Endothelial cell of umbilical vein (primary cell): ENCODE data around the gene STX16. TPM values are rescaled to one million over a fixed set of nuclear protein-coding genes. Genes with fewer than 3 reads are reported as not detected.

Source experiments
- BruUV-seq: library from RNA; stranded (reverse); fragments of 400-500 nt; replicated peaks from 2 replicates; lab custom pipeline; 2021; lab: Mats Ljungman, UMichigan
- CTCF ChIA-PET: fragments of 300-600, 350-600 bp; sonication (Branson Sonifier 250); formaldehyde crosslinking; loops from one replicate; lab custom pipeline; 2021; ENCODE audit warnings: antibody characterized with exemption, inconsistent platforms; lab: Charles Lee
- POLR2A ChIA-PET: fragments of 300-600, 350-600 bp; sonication (Branson Sonifier 250); formaldehyde crosslinking; loops from one replicate; lab custom pipeline; 2021; ENCODE audit warnings: antibody characterized with exemption, inconsistent platforms; lab: Charles Lee
- DNase-seq: peaks from one replicate; pipeline ENCODE4 v3.0.0-alpha.2; 2011; ENCODE audit warnings: low read depth, low spot score
- FAIRE-seq: peaks from 2 replicates; lab custom pipeline; 2011; peaks lifted over from hg19 to GRCh38; lab: Jason Lieb, UNC
- H2AFZ ChIP-seq: 2 replicates; pipeline ENCODE4 v1.6.0; 2012; ENCODE audit warnings: low read depth, low read length, control low read depth, inconsistent platforms
- H3K27ac ChIP-seq: 2 replicates; pipeline ENCODE4 v1.5.1; 2011; ENCODE audit warnings: low read depth, mild to moderate bottlenecking, control low read depth, low read length, moderate library complexity; ENCODE audit not compliant: insufficient read depth
- H3K27me3 ChIP-seq, 2 experiments: 2 replicates each; pipeline versions ENCODE4 v1.6.0 to v1.6.1; 2011; ENCODE audit warnings: low read length in 2 of 2, mixed read lengths in 1 of 2; ENCODE audit not compliant: control insufficient read depth in 2 of 2, insufficient read depth in 2 of 2
- H3K36me3 ChIP-seq, 2 experiments: 2 replicates in 1 of 2; 3 replicates in 1 of 2; pipeline ENCODE4 v1.5.1; 2011; ENCODE audit warnings: low read length in 2 of 2, mild to moderate bottlenecking in 1 of 2, moderate library complexity in 1 of 2; ENCODE audit not compliant: control insufficient read depth in 2 of 2, insufficient read depth in 2 of 2; ENCODE audit errors: extremely low read depth in 1 of 2
- H3K4me1 ChIP-seq: 3 replicates; pipeline ENCODE4 v1.5.1; 2011; ENCODE audit warnings: mild to moderate bottlenecking, low read length; ENCODE audit not compliant: control insufficient read depth, insufficient read depth; ENCODE audit errors: extremely low read depth
- H3K4me2 ChIP-seq: 2 replicates; pipeline ENCODE4 v1.6.1; 2011; ENCODE audit warnings: low read length, control low read depth, mixed read lengths; ENCODE audit not compliant: insufficient read depth
- H3K4me3 ChIP-seq, 3 experiments: fragments of 200-600 bp in 1 of 3; sonication (generic), shearing (Covaris generic) in 1 of 3; replicated peaks in 1 of 3; 2 replicates each; pipeline ENCODE4 v1.5.1; 2011 to 2016; ENCODE audit warnings: control low read depth in 3 of 3, low read length in 3 of 3, mild to moderate bottlenecking in 2 of 3, inconsistent platforms in 1 of 3, low read depth in 1 of 3, moderate library complexity in 1 of 3; ENCODE audit not compliant: insufficient read depth in 1 of 3
- H3K79me2 ChIP-seq: 2 replicates; pipeline ENCODE4 v1.6.0; 2012; ENCODE audit warnings: low read length, inconsistent platforms; ENCODE audit not compliant: control insufficient read depth, insufficient read depth
- H3K9ac ChIP-seq: replicated peaks from 2 replicates; pipeline ENCODE3; 2011; ENCODE audit warnings: low read length, control low read depth; ENCODE audit not compliant: insufficient read depth; ENCODE audit errors: extremely low read depth
- H3K9me1 ChIP-seq: replicated peaks from 3 replicates; pipeline ENCODE4 v1.6.0; 2011; ENCODE audit warnings: mild to moderate bottlenecking, low read length; ENCODE audit not compliant: control insufficient read depth, insufficient read depth; ENCODE audit errors: extremely low read depth
- H3K9me3 ChIP-seq: replicated peaks from 2 replicates; pipeline ENCODE4 v1.5.1; 2012; ENCODE audit warnings: low read length, inconsistent platforms; ENCODE audit not compliant: control insufficient read depth, insufficient read depth
- H4K20me1 ChIP-seq: replicated peaks from 2 replicates; pipeline ENCODE3; 2011; ENCODE audit warnings: mild to moderate bottlenecking, low read length; ENCODE audit not compliant: control insufficient read depth, insufficient read depth; ENCODE audit errors: extremely low read depth
- EZH2 ChIP-seq: IDR thresholded peaks from 2 replicates; pipeline ENCODE4 v1.6.1; 2012; ENCODE audit warnings: borderline replicate concordance, low read depth, mild to moderate bottlenecking, moderate library complexity, low read length, inconsistent platforms; ENCODE audit not compliant: severe bottlenecking
- FOS ChIP-seq: IDR thresholded peaks from 2 replicates; pipeline ENCODE4 v1.6.1; 2011; ENCODE audit warnings: mild to moderate bottlenecking, low read length, moderate library complexity, borderline replicate concordance; ENCODE audit not compliant: insufficient read depth
- GATA2 ChIP-seq: IDR thresholded peaks from 2 replicates; pipeline ENCODE4 v1.7.0; 2011; ENCODE audit warnings: low read depth, mild to moderate bottlenecking, moderate library complexity, mixed read lengths, low read length; ENCODE audit not compliant: insufficient read length, insufficient read depth
- JUN ChIP-seq: IDR thresholded peaks from 2 replicates; pipeline ENCODE4 v1.6.1; 2011; ENCODE audit warnings: borderline replicate concordance, low read depth; ENCODE audit not compliant: insufficient read length, insufficient read depth
- MYC ChIP-seq: IDR thresholded peaks from one replicate; pipeline ENCODE4 v1.6.1; 2011; ENCODE audit warnings: mild to moderate bottlenecking, low read depth, low read length
- POLR2A ChIP-seq: IDR thresholded peaks from 2 replicates; pipeline ENCODE4 v1.6.1; 2012; ENCODE audit warnings: low read depth, mild to moderate bottlenecking, control low read depth, low read length
- POLR2AphosphoS5 ChIP-seq: IDR thresholded peaks from 2 replicates; pipeline ENCODE4 v1.6.1; 2012; ENCODE audit warnings: low read depth, mild to moderate bottlenecking, control low read depth, low read length, moderate library complexity; ENCODE audit not compliant: insufficient read depth
- dilution Hi-C: fragments of 300-500 bp; cut with MboI; formaldehyde crosslinking; loops from one replicate; pipeline ENCODE4 v1.15.0; 2019; ENCODE audit warnings: low sequenced_read_pairs; ENCODE audit not compliant: extremely low pct_ligation_motif_present
- intact Hi-C: fragments of 100-400 bp; cut with micrococcal nuclease; formaldehyde crosslinking; loops from one replicate; pipeline ENCODE4 v1.10.0; 2022
- polyA plus RNA-seq, 4 experiments: library from polyadenylated mRNA; depleted of rRNA in 3 of 4; stranded (reverse) in 3 of 4; unstranded in 1 of 4; fragments of >200 nt; gene quantifications; 2 replicates each; pipeline versions ENCODE4 v1.2.1 to v1.2.3, GENCODE V29; 2011 to 2012; ENCODE audit warnings: missing spikeins in 1 of 4
- total RNA-seq: library from RNA; stranded (reverse); gene quantifications from 2 replicates; pipeline ENCODE4 v1.2.3, GENCODE V29; 2021
- TF ChIP-seq, protein P1 (sequence below), 2 donors: IDR thresholded peaks; 1 replicate in 1 of 2; 2 replicates in 1 of 2; pipeline ENCODE4 v1.5.1; 2011; ENCODE audit warnings: low read length in 2 of 2, mild to moderate bottlenecking in 2 of 2, moderate library complexity in 2 of 2, control low read depth in 1 of 2, inconsistent platforms in 1 of 2, low read depth in 1 of 2; ENCODE audit not compliant: insufficient read depth in 1 of 2; ENCODE audit errors: extremely low read depth in 1 of 2
- TF ChIP-seq, protein P2 (sequence below): IDR thresholded peaks from 2 replicates; pipeline ENCODE4 v1.6.1; 2011; ENCODE audit not compliant: insufficient read depth, insufficient read length

The STX16 gene
- total and polyA plus RNA-seq, 2 donors (not counting 3 experiments of a cell fraction or from before 2014, with no cell fraction given) = 43.1 to 63.5 TPM

DNA sequence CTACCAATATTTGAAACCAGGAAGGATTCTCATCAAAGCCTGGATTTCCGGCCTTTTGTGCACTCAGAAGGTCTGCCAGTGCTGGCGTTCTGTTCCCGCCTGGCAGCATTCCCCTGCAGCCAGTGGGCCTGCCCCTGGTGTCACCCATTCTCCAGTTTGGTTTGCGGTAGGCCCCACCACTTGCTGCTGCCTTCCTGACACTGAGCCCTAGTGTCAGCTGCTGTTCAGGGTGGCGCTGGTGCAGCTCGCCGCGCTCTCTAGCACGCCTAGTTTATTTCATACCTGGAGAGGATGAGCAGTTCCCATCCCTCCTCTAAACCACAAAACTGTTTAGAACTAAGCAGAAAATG lies 51.1 kb downstream of the STX16 start:
- Histone ChIP-seq H3K79me2 (no peaks in the 10 kb centered on the region), H3K4me2 (no peak overlapping the region), H3K27ac (no peak overlapping the region), H3K4me3 (no peak overlapping the region), H2AFZ (no peak overlapping the region), H3K9me3 (no peaks in the 10 kb centered on the region), H3K9me1 (no peaks in the 10 kb centered on the region), H3K4me1 (no peaks in the 10 kb centered on the region), H3K9ac (no peak overlapping the region), H4K20me1 (no peaks in the 10 kb centered on the region), H3K27me3 (no peaks in the 10 kb centered on the region), H3K36me3 (peaks cover 5 to 47% of the 10 kb centered on the region in 2 experiments)
- intact Hi-C loops = no loop called here
- no TSS peak for BruUV-seq
- ChIA-PET POLR2A (no interaction called here), CTCF (interaction anchor here (4.8 kb wide), 1 partner anchor 221 kb away, joined by 22 read pairs; no protein-coding TSS in a partner anchor)
- FAIRE-seq (no peak), DNase-seq (no peak)
- TF ChIP-seq, protein P1, sequence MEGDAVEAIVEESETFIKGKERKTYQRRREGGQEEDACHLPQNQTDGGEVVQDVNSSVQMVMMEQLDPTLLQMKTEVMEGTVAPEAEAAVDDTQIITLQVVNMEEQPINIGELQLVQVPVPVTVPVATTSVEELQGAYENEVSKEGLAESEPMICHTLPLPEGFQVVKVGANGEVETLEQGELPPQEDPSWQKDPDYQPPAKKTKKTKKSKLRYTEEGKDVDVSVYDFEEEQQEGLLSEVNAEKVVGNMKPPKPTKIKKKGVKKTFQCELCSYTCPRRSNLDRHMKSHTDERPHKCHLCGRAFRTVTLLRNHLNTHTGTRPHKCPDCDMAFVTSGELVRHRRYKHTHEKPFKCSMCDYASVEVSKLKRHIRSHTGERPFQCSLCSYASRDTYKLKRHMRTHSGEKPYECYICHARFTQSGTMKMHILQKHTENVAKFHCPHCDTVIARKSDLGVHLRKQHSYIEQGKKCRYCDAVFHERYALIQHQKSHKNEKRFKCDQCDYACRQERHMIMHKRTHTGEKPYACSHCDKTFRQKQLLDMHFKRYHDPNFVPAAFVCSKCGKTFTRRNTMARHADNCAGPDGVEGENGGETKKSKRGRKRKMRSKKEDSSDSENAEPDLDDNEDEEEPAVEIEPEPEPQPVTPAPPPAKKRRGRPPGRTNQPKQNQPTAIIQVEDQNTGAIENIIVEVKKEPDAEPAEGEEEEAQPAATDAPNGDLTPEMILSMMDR (IDR thresholded peaks at IDR 0.05; ENCODE audit: extremely low read depth in 1 of 2, insufficient read depth in 1 of 2, low read depth in 1 of 2, low read length in 2 of 2) = no peak
- no peak for TF ChIP-seq JUN
- TF ChIP-seq POLR2A = no peak
- TF ChIP-seq GATA2 = no peak
- TF ChIP-seq, protein P2, sequence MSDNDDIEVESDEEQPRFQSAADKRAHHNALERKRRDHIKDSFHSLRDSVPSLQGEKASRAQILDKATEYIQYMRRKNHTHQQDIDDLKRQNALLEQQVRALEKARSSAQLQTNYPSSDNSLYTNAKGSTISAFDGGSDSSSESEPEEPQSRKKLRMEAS = no peak
- TF ChIP-seq MYC = no peak
- no peak for TF ChIP-seq EZH2
- TF ChIP-seq POLR2AphosphoS5 = no peak
- TF ChIP-seq FOS = no peak
- dilution Hi-C loops = no loop called here
